Measurements from ENCODE around the gene LSAMP. TPM values are rescaled to one million over a fixed set of nuclear protein-coding genes. Genes with fewer than 3 reads are reported as not detected.

The LSAMP gene
- total RNA-seq, 2 donors from 2014 or later, result 1.9 to 5.4 TPM

- ATAC-seq (ENCODE audit: insufficient number of reproducible peaks, low FRiP score, low read depth), result no peak
- Histone ChIP-seq H3K4me1 (ENCODE audit: control insufficient read depth in 1 of 2, low read depth in 2 of 2) (peaks cover 0 to 5% of the 10 kb centered on the region in 2 donors), H3K27me3 (replicated peaks; ENCODE audit: insufficient read depth) (no peaks in the 10 kb centered on the region), H3K27ac (no peak overlapping the region), H3K36me3 (no peaks in the 10 kb centered on the region), H3K9me3 (no peaks in the 10 kb centered on the region), H3K4me3 (no peak overlapping the region)
- no peak for DNase-seq (ENCODE audit: low spot score)
- TF ChIP-seq CTCF (IDR thresholded peaks at IDR 0.05), result no peak
Measured at GRCh38 chr3:115789481-115789880, 655.8 kb downstream of the LSAMP start.

GRCh38 chr3:115788921-115789470, 656.3 kb downstream of the LSAMP start:
- Histone ChIP-seq H3K27ac (no peak overlapping the region), H3K4me3 (no peak overlapping the region), H3K4me1 (ENCODE audit: control insufficient read depth in 1 of 2, low read depth in 2 of 2) (peaks cover 0 to 5% of the 10 kb centered on the region in 2 donors), H3K36me3 (no peaks in the 10 kb centered on the region), H3K27me3 (replicated peaks; ENCODE audit: insufficient read depth) (no peaks in the 10 kb centered on the region), H3K9me3 (no peaks in the 10 kb centered on the region)
- DNase-seq (ENCODE audit: low spot score) (no peak), ATAC-seq (ENCODE audit: insufficient number of reproducible peaks, low FRiP score, low read depth) (no peak)
- no peak for TF ChIP-seq CTCF (IDR thresholded peaks at IDR 0.05)

GRCh38 chr3:115787818-115788217, 657.5 kb downstream of the LSAMP start:
- H3K36me3 ChIP-seq, result no peaks in the 10 kb centered on the region
- H3K4me1 ChIP-seq (ENCODE audit: control insufficient read depth in 1 of 2, low read depth in 2 of 2), result peaks cover 0 to 9% of the 10 kb centered on the region in 2 donors
- H3K27ac ChIP-seq, result no peak overlapping the region
- H3K4me3 ChIP-seq, result no peak overlapping the region
- H3K9me3 ChIP-seq, result no peaks in the 10 kb centered on the region
- TF ChIP-seq CTCF (IDR thresholded peaks at IDR 0.05), result no peak
- no peak for DNase-seq (ENCODE audit: low spot score)
- ATAC-seq (ENCODE audit: insufficient number of reproducible peaks, low FRiP score, low read depth), result no peak
- H3K27me3 ChIP-seq (replicated peaks; ENCODE audit: insufficient read depth), result no peaks in the 10 kb centered on the region

GRCh38 chr3:115785782-115786181, 659.5 kb downstream of the LSAMP start:
- H3K36me3 ChIP-seq, result no peaks in the 10 kb centered on the region
- no peak overlapping the region for H3K4me3 ChIP-seq
- H3K27me3 ChIP-seq (replicated peaks; ENCODE audit: insufficient read depth), result no peaks in the 10 kb centered on the region
- peaks cover 0 to 9% of the 10 kb centered on the region in 2 donors for H3K4me1 ChIP-seq (ENCODE audit: control insufficient read depth in 1 of 2, low read depth in 2 of 2)
- DNase-seq (ENCODE audit: low spot score) (no peak), ATAC-seq (ENCODE audit: insufficient number of reproducible peaks, low FRiP score, low read depth) (no peak)
- TF ChIP-seq CTCF (IDR thresholded peaks at IDR 0.05), result no peak
- no peak overlapping the region for H3K27ac ChIP-seq
- no peaks in the 10 kb centered on the region for H3K9me3 ChIP-seq

GRCh38 chr3:115784739-115785536, 660.3 kb downstream of the LSAMP start:
- H3K36me3 ChIP-seq, result no peaks in the 10 kb centered on the region
- H3K4me3 ChIP-seq, result peak overlapping the region; percentile 84
- DNase-seq (ENCODE audit: low spot score) (no peak), ATAC-seq (ENCODE audit: insufficient number of reproducible peaks, low FRiP score, low read depth) (peak; percentile 14)
- TF ChIP-seq CTCF (IDR thresholded peaks at IDR 0.05), result peak; percentile 5
- peak overlapping the region; percentile 85 to 92 for H3K27ac ChIP-seq
- no peaks in the 10 kb centered on the region for H3K9me3 ChIP-seq
- no peaks in the 10 kb centered on the region for H3K27me3 ChIP-seq (replicated peaks; ENCODE audit: insufficient read depth)
- H3K4me1 ChIP-seq (ENCODE audit: control insufficient read depth in 1 of 2, low read depth in 2 of 2), result peaks cover 0 to 9% of the 10 kb centered on the region in 2 donors
